Ovary (tissue), 10 donors: Measurements from ENCODE around the gene PDK4. TPM values are rescaled to one million over a fixed set of nuclear protein-coding genes. Genes with fewer than 3 reads are reported as not detected.

Source experiments
- DNase-seq, 5 donors: peaks; one replicate each; pipeline ENCODE4 v3.0.0-alpha.2; 2019 to 2020
- H3K27ac ChIP-seq, 2 donors: fragments of 200-600 bp; one replicate each; pipeline versions ENCODE4 v1.5.1 to v1.8.0; 2019 to 2022
- H3K27me3 ChIP-seq: fragments of 200-600 bp; one replicate; pipeline ENCODE4 v1.8.0; 2022
- H3K36me3 ChIP-seq: fragments of 200-600 bp; sonication (generic); one replicate; pipeline ENCODE4 v1.5.1; 2019
- H3K4me1 ChIP-seq: one replicate; pipeline ENCODE4 v1.8.1; 2013; ENCODE audit warnings: mild to moderate bottlenecking, moderate library complexity; ENCODE audit not compliant: insufficient read depth
- H3K4me3 ChIP-seq: fragments of 200-600 bp; sonication (generic); one replicate; pipeline ENCODE4 v1.5.1; 2017
- H3K9me3 ChIP-seq, 2 donors: fragments of 200-600 bp in 1 of 2; sonication (generic) in 1 of 2; one replicate each; pipeline versions ENCODE4 v1.5.1 to v1.8.1; 2013 to 2019; ENCODE audit warnings: mild to moderate bottlenecking in 1 of 2, moderate library complexity in 1 of 2
- EP300 ChIP-seq: sonication (generic); formaldehyde crosslinking; IDR thresholded peaks from one replicate; pipeline ENCODE4 v1.6.1; 2017; ENCODE audit warnings: antibody characterized with exemption
- POLR2A ChIP-seq: fragments of 450-650 bp; IDR thresholded peaks from one replicate; pipeline ENCODE4 v1.6.1; 2017; ENCODE audit warnings: antibody characterized with exemption, mild to moderate bottlenecking, moderate library complexity
- WGBS, 3 donors: extraction: QIAGEN DNeasy Blood & Tissue Kit in 1 of 3; methylation state at CpG; one replicate each; pipeline versions ENCODE4 v1.1.5 to v1.1.7; 2013 to 2017; 5-methylcytosine and 5-hydroxymethylcytosine counted together
- intact Hi-C, 4 donors: fragments of 100-400 bp; cut with DNase I; formaldehyde crosslinking; loops; one replicate each; pipeline versions ENCODE4 v1.11.0 to v1.15.1; 2022 to 2023
- long read RNA-seq, 3 donors: library from polyadenylated mRNA in 2 of 3; unstranded in 2 of 3; transcript quantifications; one replicate each; pipeline ENCODE4 v2.0.0 and lab custom pipeline, GENCODE V29; 2021 to 2026
- polyA plus RNA-seq, 2 donors: library from polyadenylated mRNA; stranded (reverse); fragments of 200-250 nt in 1 of 2; fragments of 350-450 nt in 1 of 2; fragmentation: Illumina TruSeq in 1 of 2; extraction: RNeasy Lipid Tissue Mini Kit (QIAGEN cat#74804) in 1 of 2; gene quantifications; one replicate each; pipeline ENCODE4 v1.2.3, GENCODE V29; 2013 to 2014
- total RNA-seq, 7 donors: library from RNA; depleted of rRNA in 2 of 7; stranded (reverse); fragments of >200 nt in 2 of 7; fragmentation: NEBNext Ultra II Directional in 3 of 7; extraction: Animal tissue kit (Norgen Biotek cat#: 25700) in 3 of 7; gene quantifications; one replicate each; pipeline versions ENCODE4 v1.1.0 to v1.2.4, GENCODE V29; 2016 to 2023
- TF ChIP-seq, protein P1 (sequence below), 3 donors: fragments of 450-650 bp in 2 of 3; fragments of 200-600 bp in 1 of 3; IDR thresholded peaks; one replicate each; pipeline versions ENCODE4 v1.5.1 to v1.8.0; 2016 to 2022; ENCODE audit warnings: antibody characterized with exemption in 3 of 3, mild to moderate bottlenecking in 1 of 3
- donor health status: DM: no; HTN: no; CAD: no; lungs with moderate emphysema.
- donor health status: DM: no; HTN: no; CAD: no.
- donor health status: Bipolar disorder and iron deficiency.
- donor health status: DM: yes; HTN: yes; CAD: no.
- donor health status: DM: no; HTN: no; CAD: no.
- donor health status: DM: yes; HTN: yes; CAD: no.

PDK4 gene
- total RNA-seq (100 to 1,000 TPM in 4 of 7 donors, 10 to 100 TPM in 3; 45.9 to 718 (median 185) TPM), polyA plus RNA-seq (100 to 1,000 TPM; 156 to 204 TPM)
- long read RNA-seq, donor 1, transcript PDK4-203 (2 exons, 691 nt), result minor isoform, 12 of 303 reads
- long read RNA-seq, donor 1, transcript PDK4-201 (11 exons, 3,576 nt), result major isoform, 190 of 303 reads
- long read RNA-seq, donor 1, partial matches to known transcripts, result 26 of 303 reads
- long read RNA-seq, donor 1, other reads (novel, unspliced or antisense), result 75 of 303 reads
- long read RNA-seq, donor 2, partial matches to known transcripts, result 0 of 3 reads
- long read RNA-seq, donor 2, other reads (novel, unspliced or antisense), result 0 of 3 reads
- long read RNA-seq, donor 3, transcript PDK4-201 (11 exons, 3,576 nt), result major isoform, 263 of 302 reads
- long read RNA-seq, donor 3, partial matches to known transcripts, result 15 of 302 reads
- long read RNA-seq, donor 3, other reads (novel, unspliced or antisense), result 22 of 302 reads

DNA sequence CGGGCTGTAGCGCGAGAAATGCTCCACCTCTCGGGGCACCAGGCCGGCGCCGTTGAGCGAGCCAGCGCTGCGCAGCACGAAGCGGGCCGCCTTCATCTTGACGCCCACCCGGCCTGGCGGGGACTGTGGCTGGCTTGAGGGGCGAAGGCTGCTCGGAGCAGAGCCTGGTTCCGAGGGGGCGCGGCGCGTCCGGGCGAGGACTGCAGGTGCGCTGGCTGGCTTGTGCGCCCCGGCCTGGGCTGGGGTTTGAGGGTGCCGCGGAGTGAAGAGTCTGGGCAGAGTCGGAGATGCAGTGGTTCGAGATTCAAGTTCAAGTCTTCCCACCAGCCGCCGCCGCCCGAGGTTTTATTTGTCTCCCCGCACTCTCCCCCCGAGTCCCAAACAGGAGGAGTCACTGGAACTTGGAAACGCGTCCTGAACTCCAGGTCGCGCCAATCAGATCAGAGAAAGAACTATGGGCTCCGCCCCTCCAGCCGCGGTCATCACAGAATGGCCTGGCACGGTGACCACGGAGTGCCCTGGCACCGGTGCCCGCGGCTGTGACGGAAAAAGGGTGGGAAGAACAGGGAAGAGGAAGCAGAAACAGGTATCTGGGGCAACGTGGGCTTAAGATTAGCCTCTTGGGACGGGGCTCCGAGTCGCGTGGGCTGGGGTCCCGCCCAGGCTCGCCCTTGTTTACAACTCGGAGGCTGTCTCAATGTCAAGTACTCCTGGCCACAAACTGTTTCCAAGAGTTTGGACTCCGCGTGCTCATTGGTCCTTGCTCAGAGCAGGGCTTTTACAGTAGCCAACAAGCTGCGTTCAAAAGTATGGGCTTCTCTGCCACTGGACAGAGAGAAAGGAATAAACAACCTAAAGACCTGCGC is at the start of gene PDK4:
TSS of gene PDK4 (minus strand) at position 319 of the 866 bp plus-strand sequence. CDS start at position 96, 223 bp downstream.
- Histone ChIP-seq H3K9me3 (no peaks in the 10 kb centered on the region), H3K4me3 (peak within 1 kb of the TSS; percentile 74), H3K27ac (peak within 1 kb of the TSS; percentile 91 to 95), H3K27me3 (no peaks in the 10 kb centered on the region), H3K36me3 (no peaks in the 10 kb centered on the region), H3K4me1 (peaks cover 6% of the 10 kb centered on the region)
- DNase-seq, result peak; percentile 87 to 96 (median 90)
- 0 to 1% (median 1%) methylated on average over 62 to 63 of the region's 63 CpGs for WGBS, 3 donors
- intact Hi-C loops, result loop anchor here in 3 of 4 donors (5.0 to 10.0 kb wide), 3 partner anchors 44 to 88 kb away; no protein-coding TSS in a partner anchor
- TF ChIP-seq EP300, result peak; percentile 86
- TF ChIP-seq, protein P1, sequence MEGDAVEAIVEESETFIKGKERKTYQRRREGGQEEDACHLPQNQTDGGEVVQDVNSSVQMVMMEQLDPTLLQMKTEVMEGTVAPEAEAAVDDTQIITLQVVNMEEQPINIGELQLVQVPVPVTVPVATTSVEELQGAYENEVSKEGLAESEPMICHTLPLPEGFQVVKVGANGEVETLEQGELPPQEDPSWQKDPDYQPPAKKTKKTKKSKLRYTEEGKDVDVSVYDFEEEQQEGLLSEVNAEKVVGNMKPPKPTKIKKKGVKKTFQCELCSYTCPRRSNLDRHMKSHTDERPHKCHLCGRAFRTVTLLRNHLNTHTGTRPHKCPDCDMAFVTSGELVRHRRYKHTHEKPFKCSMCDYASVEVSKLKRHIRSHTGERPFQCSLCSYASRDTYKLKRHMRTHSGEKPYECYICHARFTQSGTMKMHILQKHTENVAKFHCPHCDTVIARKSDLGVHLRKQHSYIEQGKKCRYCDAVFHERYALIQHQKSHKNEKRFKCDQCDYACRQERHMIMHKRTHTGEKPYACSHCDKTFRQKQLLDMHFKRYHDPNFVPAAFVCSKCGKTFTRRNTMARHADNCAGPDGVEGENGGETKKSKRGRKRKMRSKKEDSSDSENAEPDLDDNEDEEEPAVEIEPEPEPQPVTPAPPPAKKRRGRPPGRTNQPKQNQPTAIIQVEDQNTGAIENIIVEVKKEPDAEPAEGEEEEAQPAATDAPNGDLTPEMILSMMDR (IDR thresholded peaks at IDR 0.05), result peak in 2 of 3 donors; percentile 5 to 24
- peak; percentile 79 for TF ChIP-seq POLR2A

DNA sequence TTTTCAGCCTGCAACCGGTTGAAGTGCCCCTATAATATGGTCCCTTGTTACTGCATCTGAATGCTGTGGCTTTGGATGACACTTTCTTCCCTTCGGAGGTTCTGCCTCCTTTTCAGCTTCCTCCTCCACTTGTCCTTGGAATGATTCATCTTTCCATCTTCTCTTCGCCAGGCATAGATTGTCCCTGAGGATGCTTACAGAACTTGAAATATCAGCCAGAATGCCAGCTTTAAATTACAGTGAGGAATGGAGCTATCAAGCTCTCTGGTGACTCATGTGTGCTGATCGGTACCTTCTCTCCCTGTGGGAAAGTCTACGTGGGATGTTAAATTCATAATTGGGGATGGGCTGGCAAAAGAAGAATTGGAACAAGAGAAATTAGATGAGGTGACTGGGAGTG is 45.9 kb upstream of the PDK4 start:
- no peak overlapping the region for H3K4me3 ChIP-seq
- no peaks in the 10 kb centered on the region for H3K36me3 ChIP-seq
- intact Hi-C loops, result no loop called here
- WGBS, 3 donors, result 47 to 55% (median 49%) methylated on average over 5 of the region's 5 CpGs
- H3K27me3 ChIP-seq, result no peaks in the 10 kb centered on the region
- TF ChIP-seq, protein P1 (IDR thresholded peaks at IDR 0.05), result no peak
- DNase-seq, result no peak
- H3K27ac ChIP-seq, result no peak overlapping the region
- H3K4me1 ChIP-seq, result no peaks in the 10 kb centered on the region
- no peaks in the 10 kb centered on the region for H3K9me3 ChIP-seq

DNA sequence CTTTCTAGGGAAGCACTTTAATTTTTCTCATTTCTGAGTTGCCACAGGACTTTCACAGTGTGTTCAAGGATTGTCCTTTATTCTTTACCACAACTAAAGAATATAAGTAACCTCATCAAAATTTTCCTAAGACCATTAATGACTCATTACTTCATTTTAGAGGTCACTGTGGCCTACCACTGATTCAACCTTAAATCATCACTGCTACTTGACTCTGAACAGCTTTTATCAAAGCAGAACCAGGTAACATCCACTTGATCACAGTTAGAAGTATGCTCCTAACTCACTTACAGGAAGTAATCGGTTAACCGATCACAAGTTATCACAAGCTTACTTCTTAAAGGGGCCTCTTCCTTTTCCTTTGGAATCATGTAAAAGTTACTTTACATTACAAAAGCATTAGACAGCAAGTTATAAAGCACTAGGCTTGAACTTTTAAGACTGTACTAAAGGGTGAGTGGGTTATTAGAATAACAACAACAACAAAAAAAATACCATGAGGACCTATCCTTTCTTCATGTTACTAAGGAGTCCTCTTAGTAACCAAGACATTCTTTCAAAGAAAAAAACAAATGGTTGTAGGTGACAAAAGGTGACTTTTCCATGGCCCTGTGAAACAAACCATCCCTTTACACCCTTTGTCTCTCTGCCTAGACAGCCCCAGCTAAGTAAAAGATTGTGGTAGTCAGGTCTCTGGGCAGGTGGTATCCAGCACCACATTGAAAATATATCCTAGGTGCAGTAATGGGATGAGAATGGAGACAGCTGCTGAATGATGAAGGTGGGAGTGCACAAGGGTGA is 40.0 kb upstream of the PDK4 start:
- no peak overlapping the region for H3K27ac ChIP-seq
- intact Hi-C loops, result no loop called here
- DNase-seq, result no peak
- no peak overlapping the region for H3K4me3 ChIP-seq
- H3K4me1 ChIP-seq, result no peaks in the 10 kb centered on the region
- no peaks in the 10 kb centered on the region for H3K9me3 ChIP-seq
- H3K27me3 ChIP-seq, result no peaks in the 10 kb centered on the region
- TF ChIP-seq POLR2A (no peak), EP300 (no peak)
- TF ChIP-seq, protein P1 (IDR thresholded peaks at IDR 0.05), result no peak
- no peaks in the 10 kb centered on the region for H3K36me3 ChIP-seq
- WGBS, 3 donors, result 62 to 73% (median 72%) methylated on average over 2 of the region's 2 CpGs

DNA sequence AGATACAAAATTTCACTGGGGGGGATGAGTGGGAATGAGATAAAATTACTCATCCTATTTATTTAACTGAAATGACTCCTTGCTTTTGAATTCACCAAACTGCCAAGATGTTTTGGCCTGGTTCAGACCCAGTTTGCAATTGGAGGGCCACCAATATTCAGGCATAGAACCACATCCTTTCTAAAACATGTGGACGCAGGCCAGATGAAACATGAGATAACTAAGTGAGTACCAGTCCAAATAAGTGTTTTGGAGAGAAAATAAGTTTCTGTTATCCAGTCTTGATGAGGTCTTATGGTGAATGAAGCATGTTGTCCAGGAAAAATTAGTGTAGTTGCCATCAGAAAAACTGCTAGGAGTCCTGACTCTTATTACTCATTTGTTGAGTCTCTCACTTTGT is 36.3 kb upstream of the PDK4 start:
- no peak overlapping the region for H3K4me3 ChIP-seq
- no peak for DNase-seq
- H3K27me3 ChIP-seq, result no peaks in the 10 kb centered on the region
- TF ChIP-seq POLR2A (no peak), EP300 (no peak)
- TF ChIP-seq, protein P1 (IDR thresholded peaks at IDR 0.05), result no peak
- H3K36me3 ChIP-seq, result no peaks in the 10 kb centered on the region
- H3K9me3 ChIP-seq, result no peaks in the 10 kb centered on the region
- intact Hi-C loops, result no loop called here
- WGBS, 3 donors, result 0 to 81% (median 76%) methylated on average over 1 of the region's 1 CpG
- H3K27ac ChIP-seq, result no peak overlapping the region
- H3K4me1 ChIP-seq, result peaks cover 2% of the 10 kb centered on the region
